HG02610 (cell line): ENCODE results near the gene ACVR1C.

Experiments used
- ATAC-seq: cut with Tn5 transposase; IDR thresholded peaks from one replicate; pipeline ENCODE4 v1.9.1; 2021; ENCODE audit warnings: mild to moderate bottlenecking, moderate library complexity; ENCODE audit not compliant: unreplicated experiment

ACVR1C gene

GRCh38 chr2:157628477-157629415 is at the start of gene ACVR1C:
Gene ACVR1C (minus strand): TSS chr2:157628864. CDS start chr2:157628644, 220 bp downstream.
- ATAC-seq, result peak; percentile 85

- ATAC-seq, result no peak
Measured at GRCh38 chr2:157677941-157678340, 49.3 kb upstream of the ACVR1C start.

GRCh38 chr2:157672129-157672528 is 43.5 kb upstream of the ACVR1C start:
- ATAC-seq, result no peak

- no peak for ATAC-seq
Measured at GRCh38 chr2:157662401-157662800, 33.7 kb upstream of the ACVR1C start.

GRCh38 chr2:157661776-157662175 is 33.1 kb upstream of the ACVR1C start:
- ATAC-seq, result no peak

- no peak for ATAC-seq
Measured at GRCh38 chr2:157657858-157658257, 29.2 kb upstream of the ACVR1C start.

- no peak for ATAC-seq
Measured at GRCh38 chr2:157657101-157657500, 28.4 kb upstream of the ACVR1C start.

- ATAC-seq, result no peak
Measured at GRCh38 chr2:157644776-157645175, 16.1 kb upstream of the ACVR1C start.

- ATAC-seq, result no peak
Measured at GRCh38 chr2:157631861-157632260, 3.2 kb upstream of the ACVR1C start.

- no peak for ATAC-seq
Measured at GRCh38 chr2:157627594-157628476, 829 bp downstream of the ACVR1C start.

GRCh38 chr2:157625296-157625695 is 3.4 kb downstream of the ACVR1C start:
- ATAC-seq, result no peak

- no peak for ATAC-seq
Measured at GRCh38 chr2:157620956-157621355, 7.7 kb downstream of the ACVR1C start.

GRCh38 chr2:157611726-157612125 is 16.9 kb downstream of the ACVR1C start:
- ATAC-seq, result no peak

- no peak for ATAC-seq
Measured at GRCh38 chr2:157611110-157611509, 17.6 kb downstream of the ACVR1C start.

GRCh38 chr2:157606534-157606933 is 22.1 kb downstream of the ACVR1C start:
- ATAC-seq, result no peak

GRCh38 chr2:157603198-157603597 is 25.5 kb downstream of the ACVR1C start:
- ATAC-seq, result no peak

- ATAC-seq, result no peak
Measured at GRCh38 chr2:157601807-157602206, 26.9 kb downstream of the ACVR1C start.

- peak; percentile 75 for ATAC-seq
Measured at GRCh38 chr2:157596992-157597681, 31.5 kb downstream of the ACVR1C start.

GRCh38 chr2:157593411-157593810 is 35.3 kb downstream of the ACVR1C start:
- no peak for ATAC-seq

GRCh38 chr2:157592948-157593347 is 35.7 kb downstream of the ACVR1C start:
- no peak for ATAC-seq

GRCh38 chr2:157592374-157592773 is 36.3 kb downstream of the ACVR1C start:
- ATAC-seq, result no peak
